NCI-H748 treated with DMSO at 0.1 percent for 48 hours (cell line): Measurements from ENCODE around the gene ENTPD2.
"Not testable (repeated sequence)": the region's sequence is repeated elsewhere in the genome, so short reads cannot be mapped to it uniquely, and the experiment has no call there.

ENCODE experiments used
- DNase-seq: peaks from one replicate; lab custom pipeline; 2025; lab: John Stamatoyannopoulos, UW

The ENTPD2 gene

GRCh38 chr9:137045294-137046087 is 8.4 kb downstream of the ENTPD2 start:
- no peak for DNase-seq

GRCh38 chr9:137044502-137045177 is 9.2 kb downstream of the ENTPD2 start:
- no peak for DNase-seq

- no peak for DNase-seq
These were observed 9.8 kb downstream of the ENTPD2 start for GRCh38 chr9:137044037-137044436.

- DNase-seq: no peak
These were observed 10.8 kb downstream of the ENTPD2 start for GRCh38 chr9:137042751-137043727.

GRCh38 chr9:137041124-137041523 is 12.7 kb downstream of the ENTPD2 start:
- DNase-seq: no peak

GRCh38 chr9:137040568-137040967 is 13.3 kb downstream of the ENTPD2 start:
- DNase-seq: no peak

- no peak for DNase-seq
These were observed 14.1 kb downstream of the ENTPD2 start for GRCh38 chr9:137039611-137040366.

- DNase-seq: no peak
These were observed 14.9 kb downstream of the ENTPD2 start for GRCh38 chr9:137038916-137039315.

GRCh38 chr9:137037483-137037882 is 16.4 kb downstream of the ENTPD2 start:
- no peak for DNase-seq

GRCh38 chr9:137037035-137037434 is 16.8 kb downstream of the ENTPD2 start:
- no peak for DNase-seq

- no peak for DNase-seq
These were observed 17.9 kb downstream of the ENTPD2 start for GRCh38 chr9:137035937-137036336.

- no peak for DNase-seq
These were observed 18.4 kb downstream of the ENTPD2 start for GRCh38 chr9:137035507-137035834.

- peak; percentile 65 for DNase-seq
These were observed 19.0 kb downstream of the ENTPD2 start for GRCh38 chr9:137034709-137035506.

- no peak for DNase-seq
These were observed 19.7 kb downstream of the ENTPD2 start for GRCh38 chr9:137034039-137034708.

GRCh38 chr9:137033481-137033880 is 20.4 kb downstream of the ENTPD2 start:
- DNase-seq: not testable (repeated sequence)

- no peak for DNase-seq
These were observed 21.0 kb downstream of the ENTPD2 start for GRCh38 chr9:137032858-137033257.

- no peak for DNase-seq
These were observed 21.8 kb downstream of the ENTPD2 start, which contains the start of gene FUT7 for GRCh38 chr9:137031904-137032640. TSS of gene FUT7 (minus strand) at chr9:137032088. CDS start at chr9:137031991, 97 bp downstream.

- DNase-seq: no peak
These were observed 23.0 kb downstream of the ENTPD2 start for GRCh38 chr9:137030538-137031527.
